GM12878 (cell line): ENCODE results near the gene GATA3. TPM values are rescaled to one million over a fixed set of nuclear protein-coding genes. Genes with fewer than 3 reads are reported as not detected.

Experiments used
- ATAC-seq: fragments of 200-7000 bp; cut with Tn5 transposase; 3 replicates; pipeline ENCODE4 v1.9.1; 2020; ENCODE audit warnings: mild to moderate bottlenecking, moderate library complexity
- BruUV-seq: library from RNA; stranded (reverse); fragments of 400-500 nt; replicated peaks from 2 replicates; lab custom pipeline; 2021; lab: Mats Ljungman, UMichigan
- CTCF ChIA-PET: fragments of 300-600 bp; sonication (Branson Sonifier 250); formaldehyde crosslinking; extraction: SDS; loops from one replicate; lab custom pipeline; 2021; ENCODE audit warnings: inconsistent platforms; lab: Yijun Ruan, JAX
- POLR2A ChIA-PET: fragments of 350-600 bp; formaldehyde crosslinking; extraction: SDS; loops from one replicate; lab custom pipeline; 2021; ENCODE audit warnings: inconsistent platforms; lab: Charles Lee
- RAD21 ChIA-PET: fragments of 300-600 bp; sonication (Branson Sonifier 250); formaldehyde crosslinking; loops from one replicate; lab custom pipeline; 2023; ENCODE audit warnings: antibody characterized with exemption; ENCODE audit not compliant: unreplicated experiment; lab: Charles Lee
- SMC1A ChIA-PET: fragments of 300-600 bp; sonication (Branson Sonifier 250); formaldehyde crosslinking; loops from one replicate; lab custom pipeline; 2023; ENCODE audit not compliant: unreplicated experiment, uncharacterized antibody; lab: Charles Lee
- DNase-seq: peaks from one replicate; pipeline ENCODE4 v3.0.0-alpha.2; 2011; ENCODE audit warnings: low read depth, low spot score
- FAIRE-seq: peaks from 3 replicates; lab custom pipeline; 2011; peaks lifted over from hg19 to GRCh38; lab: Jason Lieb, UNC
- H2AFZ ChIP-seq: 2 replicates; pipeline ENCODE4 v1.6.0; 2011; ENCODE audit warnings: low read depth, low read length, control low read depth; ENCODE audit not compliant: control insufficient read depth
- H3K27ac ChIP-seq: 2 replicates; pipeline ENCODE4 v1.5.1; 2011; ENCODE audit warnings: control low read depth; ENCODE audit not compliant: control insufficient read depth, insufficient read depth
- H3K27me3 ChIP-seq, 2 experiments: replicated peaks in 1 of 2; 2 replicates each; pipeline versions ENCODE4 v1.6.0 to v1.6.1; 2011; ENCODE audit warnings: low read length in 1 of 2; ENCODE audit not compliant: control insufficient read depth in 2 of 2, insufficient read depth in 2 of 2
- H3K36me3 ChIP-seq, 2 experiments: 2 replicates each; pipeline ENCODE4 v1.5.1; 2011; ENCODE audit warnings: low read length in 1 of 2; ENCODE audit not compliant: control insufficient read depth in 2 of 2, insufficient read depth in 2 of 2
- H3K4me1 ChIP-seq: 2 replicates; pipeline ENCODE4 v1.6.1; 2011; ENCODE audit warnings: mild to moderate bottlenecking, low read length, moderate library complexity, mixed read lengths; ENCODE audit not compliant: control insufficient read depth, insufficient read depth
- H3K4me2 ChIP-seq: 2 replicates; pipeline ENCODE4 v1.6.0; 2011; ENCODE audit warnings: control low read depth; ENCODE audit not compliant: control insufficient read depth, insufficient read depth
- H3K4me3 ChIP-seq: fragments of 200-600 bp; sonication (generic); 2 replicates; pipeline ENCODE4 v1.5.1; 2016
- H3K79me2 ChIP-seq: 2 replicates; pipeline ENCODE4 v1.6.0; 2011; ENCODE audit warnings: low read length; ENCODE audit not compliant: control insufficient read depth, insufficient read depth
- H3K9ac ChIP-seq: 2 replicates; pipeline ENCODE4 v1.8.0; 2011; ENCODE audit warnings: low read length, control low read depth, mixed read lengths; ENCODE audit not compliant: control insufficient read depth, insufficient read depth
- H3K9me3 ChIP-seq: replicated peaks from 3 replicates; pipeline ENCODE4 v1.5.1; 2011; ENCODE audit warnings: mild to moderate bottlenecking, low read length; ENCODE audit not compliant: control insufficient read depth, insufficient read depth
- H4K20me1 ChIP-seq: 2 replicates; pipeline ENCODE4 v1.6.0; 2011; ENCODE audit not compliant: control insufficient read depth, insufficient read depth
- ASH2L ChIP-seq: fragments of 300-600, 200-600 bp; sonication (generic); IDR thresholded peaks from 2 replicates; pipeline ENCODE4 v1.6.1; 2017; ENCODE audit warnings: low read depth, mild to moderate bottlenecking, borderline replicate concordance
- BCLAF1 ChIP-seq: fragments of 450-650 bp; IDR thresholded peaks from 2 replicates; pipeline ENCODE4 v1.6.1; 2017; ENCODE audit warnings: antibody characterized with exemption, mild to moderate bottlenecking, moderate library complexity
- CBX3 ChIP-seq: fragments of 200-600 bp; sonication (generic); IDR thresholded peaks from 2 replicates; pipeline ENCODE4 v1.6.1; 2016; ENCODE audit warnings: low read depth, borderline replicate concordance
- CEBPZ ChIP-seq: fragments of 150-350 bp; IDR thresholded peaks from 2 replicates; pipeline ENCODE4 v1.6.1; 2016; ENCODE audit warnings: low read depth, low read length
- HDGF ChIP-seq: fragments of 450-650 bp; IDR thresholded peaks from 2 replicates; pipeline ENCODE4 v1.6.1; 2016; ENCODE audit warnings: antibody characterized with exemption
- PBX3 ChIP-seq: IDR thresholded peaks from 2 replicates; pipeline ENCODE4 v1.6.1; 2011; ENCODE audit warnings: mild to moderate bottlenecking, low read depth, low read length, moderate library complexity; ENCODE audit not compliant: insufficient replicate concordance
- PKNOX1 ChIP-seq: fragments of 450-650 bp; IDR thresholded peaks from 2 replicates; pipeline ENCODE4 v1.6.1; 2016; ENCODE audit warnings: mild to moderate bottlenecking
- RAD21 ChIP-seq: IDR thresholded peaks from 2 replicates; pipeline ENCODE4 v1.6.1; 2011; ENCODE audit warnings: mild to moderate bottlenecking, low read depth, low read length, moderate library complexity; ENCODE audit not compliant: insufficient read depth
- RAD51 ChIP-seq: fragments of 450-650 bp; IDR thresholded peaks from 2 replicates; pipeline ENCODE4 v1.6.1; 2016; ENCODE audit warnings: moderate library complexity, mild to moderate bottlenecking, inconsistent platforms
- RFX5 ChIP-seq: IDR thresholded peaks from 2 replicates; pipeline ENCODE4 v1.6.1; 2011; ENCODE audit warnings: low read depth, low read length, improper control_type of control experiment
- TBL1XR1 ChIP-seq: IDR thresholded peaks from 2 replicates; pipeline ENCODE4 v1.6.1; 2012; ENCODE audit warnings: low read depth, low read length, improper control_type of control experiment
- WGBS: methylation state at CpG from one replicate; pipeline ENCODE4 v1.1.6; 2016; ENCODE audit warnings: low lambda C conversion rate; ENCODE audit not compliant: insufficient replicate concordance, insufficient coverage; ENCODE audit errors: missing lambda C conversion rate; 5-methylcytosine and 5-hydroxymethylcytosine counted together
- in situ Hi-C: fragments of 300-500 bp; cut with MboI; formaldehyde crosslinking; loops from 9 replicates; pipeline ENCODE4 v1.14.3; 2018; ENCODE audit warnings: mixed read lengths
- intact Hi-C: fragments of 100-400 bp; cut with micrococcal nuclease; formaldehyde crosslinking; loops from one replicate; pipeline ENCODE4 v1.14.2; 2022; ENCODE audit not compliant: unreplicated experiment
- polyA plus RNA-seq, 11 experiments: library from polyadenylated mRNA; depleted of rRNA in 4 of 11; unstranded in 6 of 11; stranded (reverse) in 5 of 11; fragments of >200 nt; fragmentation: Nextera tagmentation in 4 of 11; fragmentation: Illumina TruSeq in 1 of 11; extraction: Ambion mirVana in 4 of 11; extraction: Trizol in 1 of 11; gene quantifications; 1 replicate in 1 of 11; 2 replicates in 10 of 11; pipeline versions ENCODE4 v1.2.1 to v1.2.3, GENCODE V29; 2011 to 2016; ENCODE audit warnings: inconsistent platforms in 2 of 11, missing spikeins in 2 of 11, low read depth in 1 of 11
- total RNA-seq, 4 experiments: library from RNA; depleted of rRNA in 3 of 4; stranded (reverse); fragments of >200 nt in 3 of 4; fragmentation: Illumina TruSeq in 1 of 4; extraction: Trizol in 1 of 4; gene quantifications; 2 replicates each; pipeline versions ENCODE4 v1.2.1 to v1.2.3, GENCODE V29; 2013 to 2021

Gene GATA3
- total and polyA plus RNA-seq, 10 of the 15 experiments (the other 5 are each of a cell fraction or from before 2014, with no cell fraction given) = 0.08 to 0.80 (median 0.29) TPM

GRCh38 chr10:8075282-8076260 lies 21.1 kb downstream of the GATA3 start (continued):
- TF ChIP-seq RAD21 = no peak
- TF ChIP-seq BCLAF1 = no peak
- TF ChIP-seq, all 136 proteins: peak for 0

GRCh38 chr10:8076933-8077332 lies 22.4 kb downstream of the GATA3 start:
- in situ Hi-C loops (no loop called here), intact Hi-C loops (no loop called here)
- WGBS = 10% methylated on average over 3 of the region's 5 CpGs
- SMC1A ChIA-PET = no interaction called here
- Histone ChIP-seq H3K9me3 (no peaks in the 10 kb centered on the region), H3K4me1 (no peaks in the 10 kb centered on the region), H3K27me3 (no peaks in the 10 kb centered on the region), H4K20me1 (no peaks in the 10 kb centered on the region), H3K9ac (no peak overlapping the region), H3K27ac (no peak overlapping the region), H3K36me3 (no peaks in the 10 kb centered on the region; a peak in 1 of 4 replicates), H3K4me3 (no peak overlapping the region), H3K4me2 (no peak overlapping the region), H2AFZ (no peak overlapping the region), H3K79me2 (no peaks in the 10 kb centered on the region)
- FAIRE-seq = no peak
- no peak for ATAC-seq
- DNase-seq = no peak
- no TSS peak for BruUV-seq
- POLR2A ChIA-PET = no interaction called here
- RAD21 ChIA-PET = no interaction called here
- CTCF ChIA-PET = interaction anchor here (0.7 kb wide), 1 partner anchor 13 kb away, joined by 3 read pairs; no protein-coding TSS in a partner anchor
- TF ChIP-seq TBL1XR1 (no peak), CEBPZ (no peak), ASH2L (no peak), RFX5 (no peak), CBX3 (no peak), PKNOX1 (no peak), RAD51 (no peak), HDGF (no peak), PBX3 (no peak)
